Activated T-cell treated with anti-CD3 and anti-CD28 coated beads, Interleukin-2, amount 50 U/mL, for 48 hours (primary cell): ENCODE results near the gene KLHDC1.
"Not testable (repeated sequence)": the region's sequence is repeated elsewhere in the genome, so short reads cannot be mapped to it uniquely, and the experiment has no call there.

Source experiments
- DNase-seq, 2 experiments: peaks; one replicate each; pipeline ENCODE4 v3.0.0-alpha.2; 2020

KLHDC1 gene

GRCh38 chr14:49727171-49727570, 34.3 kb downstream of the KLHDC1 start:
- DNase-seq = no peak

GRCh38 chr14:49732896-49733295, 40.0 kb downstream of the KLHDC1 start:
- no peak for DNase-seq

GRCh38 chr14:49733836-49734235, 40.9 kb downstream of the KLHDC1 start:
- DNase-seq = no peak

GRCh38 chr14:49735669-49736068, 42.7 kb downstream of the KLHDC1 start:
- DNase-seq = not testable (repeated sequence)

GRCh38 chr14:49745191-49745590, 52.3 kb downstream of the KLHDC1 start:
- no peak for DNase-seq

- not testable (repeated sequence) for DNase-seq
Measured at GRCh38 chr14:49746476-49746875, 53.6 kb downstream of the KLHDC1 start.

GRCh38 chr14:49754570-49755097, 61.7 kb downstream of the KLHDC1 start:
- DNase-seq = no peak

GRCh38 chr14:49755378-49755777, 62.5 kb downstream of the KLHDC1 start:
- no peak for DNase-seq

- no peak for DNase-seq
Measured at GRCh38 chr14:49761839-49762551, 69.1 kb downstream of the KLHDC1 start.

- DNase-seq = no peak
Measured at GRCh38 chr14:49766839-49767238, 73.9 kb downstream of the KLHDC1 start.

GRCh38 chr14:49767270-49767570, 74.3 kb downstream of the KLHDC1 start:
- no peak for DNase-seq

- DNase-seq = peak; percentile 88 to 93
Measured at GRCh38 chr14:49767571-49768300, 74.8 kb downstream of the KLHDC1 start, which contains the start of gene KLHDC2. TSS of gene KLHDC2 (plus strand) at chr14:49768153. CDS start at chr14:49768469, 316 bp downstream.

GRCh38 chr14:49768301-49769121, 75.6 kb downstream of the KLHDC1 start:
- peak; percentile 82 to 83 for DNase-seq

GRCh38 chr14:49769171-49769570, 76.3 kb downstream of the KLHDC1 start:
- no peak for DNase-seq

- DNase-seq = no peak
Measured at GRCh38 chr14:49769581-49770211, 76.8 kb downstream of the KLHDC1 start.

- DNase-seq = no peak
Measured at GRCh38 chr14:49770212-49770817, 77.4 kb downstream of the KLHDC1 start.

GRCh38 chr14:49771691-49772090, 78.8 kb downstream of the KLHDC1 start:
- not testable (repeated sequence) for DNase-seq

GRCh38 chr14:49774106-49774505, 81.2 kb downstream of the KLHDC1 start:
- DNase-seq = no peak

GRCh38 chr14:49778421-49778820, 85.5 kb downstream of the KLHDC1 start:
- DNase-seq = no peak

GRCh38 chr14:49781040-49781439, 88.1 kb downstream of the KLHDC1 start:
- not testable (repeated sequence) for DNase-seq

- DNase-seq = no peak
Measured at GRCh38 chr14:49783394-49784014, 90.6 kb downstream of the KLHDC1 start.

GRCh38 chr14:49786315-49786714, 93.4 kb downstream of the KLHDC1 start:
- DNase-seq = no peak
